K562 (cell line): ENCODE results near the gene EFNA5. TPM values are rescaled to one million over a fixed set of nuclear protein-coding genes. Genes with fewer than 3 reads are reported as not detected.

Source experiments
- ATAC-seq: fragments of 200-7000 bp; cut with Tn5 transposase; 3 replicates; pipeline ENCODE4 v1.9.1; 2020; ENCODE audit warnings: moderate library complexity
- BruUV-seq: library from RNA; stranded (reverse); fragments of 400-500 nt; replicated peaks from 2 replicates; lab custom pipeline; 2021; lab: Mats Ljungman, UMichigan
- CTCF ChIA-PET: fragments of 300-600 bp; formaldehyde crosslinking; extraction: SDS; loops from one replicate; lab custom pipeline; 2021; ENCODE audit warnings: low intra/inter-chr PET ratio; lab: Yijun Ruan, JAX
- POLR2A ChIA-PET: fragments of 300-600, 350-650 bp; sonication (Branson Sonifier 250); formaldehyde crosslinking; extraction: SDS; loops from one replicate; lab custom pipeline; 2021; ENCODE audit warnings: antibody characterized with exemption, inconsistent platforms; lab: Yijun Ruan, JAX
- DNase-seq, 4 experiments: peaks; one replicate each; pipeline versions ENCODE4 v3.0.0 to v3.0.0-alpha.2; 2011 to 2018; ENCODE audit warnings: low spot score in 3 of 4, mixed read lengths in 3 of 4; ENCODE audit errors: extremely low read depth in 1 of 4
- FAIRE-seq: peaks from 2 replicates; lab custom pipeline; 2011; peaks lifted over from hg19 to GRCh38; lab: Jason Lieb, UNC
- H2AFZ ChIP-seq: 2 replicates; pipeline ENCODE4 v1.6.0; 2011; ENCODE audit warnings: low read depth, low read length, control low read depth, inconsistent platforms
- H3K27ac ChIP-seq: fragments of 200-600 bp; 3 replicates; pipeline ENCODE4 v1.8.0; 2011; ENCODE audit warnings: low read depth, mild to moderate bottlenecking, control low read depth, inconsistent platforms, low read length, moderate library complexity, mixed read lengths; ENCODE audit errors: extremely low read depth
- H3K27me3 ChIP-seq, 2 experiments: fragments of 300-600 bp in 1 of 2; 2 replicates in 1 of 2; 3 replicates in 1 of 2; pipeline versions ENCODE4 v1.6.0 to v1.8.0; 2011; ENCODE audit warnings: inconsistent platforms in 2 of 2, low read length in 2 of 2, mild to moderate bottlenecking in 1 of 2, mixed read lengths in 1 of 2, moderate library complexity in 1 of 2; ENCODE audit not compliant: control insufficient read depth in 2 of 2, insufficient read depth in 2 of 2
- H3K36me3 ChIP-seq: fragments of 300-600 bp; 3 replicates; pipeline ENCODE4 v1.8.0; 2011; ENCODE audit warnings: mild to moderate bottlenecking, low read length, inconsistent platforms; ENCODE audit not compliant: control insufficient read depth, insufficient read depth
- H3K4me1 ChIP-seq, 2 experiments: fragments of 200-600 bp in 1 of 2; replicated peaks in 1 of 2; 2 replicates in 1 of 2; 3 replicates in 1 of 2; pipeline versions ENCODE4 v1.5.1 to v1.8.0; 2011; ENCODE audit warnings: inconsistent platforms in 2 of 2, low read length in 2 of 2, mild to moderate bottlenecking in 1 of 2, mixed read lengths in 1 of 2, moderate library complexity in 1 of 2; ENCODE audit not compliant: control insufficient read depth in 2 of 2, insufficient read depth in 2 of 2
- H3K4me2 ChIP-seq: 2 replicates; pipeline ENCODE4 v1.6.1; 2011; ENCODE audit warnings: low read length, control low read depth, inconsistent platforms, mixed read lengths; ENCODE audit not compliant: insufficient read depth
- H3K4me3 ChIP-seq: fragments of 200-600 bp; sonication (generic), shearing (Covaris generic); 2 replicates; pipeline ENCODE4 v1.5.1; 2016; ENCODE audit warnings: control low read depth, inconsistent platforms
- H3K79me2 ChIP-seq: fragments of 200-600 bp; 3 replicates; pipeline ENCODE4 v1.8.0; 2011; ENCODE audit warnings: low read length, inconsistent platforms; ENCODE audit not compliant: control insufficient read depth, insufficient read depth
- H3K9ac ChIP-seq, 2 experiments: 2 replicates each; pipeline versions ENCODE4 v1.6.0 to v1.6.1; 2011; ENCODE audit warnings: low read depth in 2 of 2, low read length in 2 of 2, control low read depth in 1 of 2, inconsistent platforms in 1 of 2, mild to moderate bottlenecking in 1 of 2, mixed read lengths in 1 of 2; ENCODE audit not compliant: insufficient read depth in 1 of 2
- H3K9me1 ChIP-seq: one replicate; pipeline ENCODE4 v1.6.0; 2011; ENCODE audit warnings: inconsistent platforms, mild to moderate bottlenecking, low read length, moderate library complexity; ENCODE audit not compliant: control insufficient read depth, insufficient read depth
- H3K9me3 ChIP-seq: replicated peaks from 2 replicates; pipeline ENCODE4 v1.5.1; 2011; ENCODE audit warnings: low read depth, low read length, inconsistent platforms; ENCODE audit not compliant: control insufficient read depth, insufficient read depth
- H4K20me1 ChIP-seq: replicated peaks from 2 replicates; pipeline ENCODE4 v1.6.1; 2011; ENCODE audit warnings: low read length, inconsistent platforms, mixed read lengths; ENCODE audit not compliant: control insufficient read depth, insufficient read depth
- ARID1B ChIP-seq: fragments of 450-650 bp; IDR thresholded peaks from 2 replicates; pipeline ENCODE4 v1.6.1; 2016; ENCODE audit warnings: antibody characterized with exemption, mild to moderate bottlenecking, inconsistent platforms
- ARID2 ChIP-seq: fragments of 450-650 bp; IDR thresholded peaks from 2 replicates; pipeline ENCODE4 v1.6.1; 2017; ENCODE audit warnings: antibody characterized with exemption, mild to moderate bottlenecking
- CHAMP1 ChIP-seq: fragments of 450-650 bp; IDR thresholded peaks from 2 replicates; pipeline ENCODE4 v1.6.1; 2016; ENCODE audit warnings: mild to moderate bottlenecking
- CTCFL ChIP-seq: IDR thresholded peaks from 2 replicates; pipeline ENCODE4 v1.6.1; 2011; ENCODE audit warnings: borderline replicate concordance, low read depth, mild to moderate bottlenecking, moderate library complexity, low read length; ENCODE audit not compliant: insufficient read depth, poor library complexity, severe bottlenecking
- ESRRB ChIP-seq: fragments of 250-450 bp; sonication (Bioruptor Pico); IDR thresholded peaks from 2 replicates; pipeline ENCODE4 v1.5.0; 2020; ENCODE audit warnings: mild to moderate bottlenecking, moderate library complexity, borderline replicate concordance
- FIP1L1 ChIP-seq: fragments of 200-400 bp; formaldehyde crosslinking; IDR thresholded peaks from 2 replicates; pipeline ENCODE4 v1.6.1; 2018; ENCODE audit warnings: mild to moderate bottlenecking, low read depth, low read length; ENCODE audit not compliant: poor library complexity, severe bottlenecking
- HES1 ChIP-seq: fragments of 450-650 bp; IDR thresholded peaks from 2 replicates; pipeline ENCODE4 v1.6.1; 2016; ENCODE audit warnings: low read depth, mild to moderate bottlenecking, moderate library complexity
- HSF4 ChIP-seq: fragments of 250-450 bp; sonication (Bioruptor Pico); IDR thresholded peaks from 2 replicates; pipeline ENCODE4 v2.1.2; 2022; ENCODE audit warnings: mild to moderate bottlenecking, moderate library complexity, borderline replicate concordance
- KAT8 ChIP-seq: fragments of 450-650 bp; IDR thresholded peaks from 2 replicates; pipeline ENCODE4 v1.6.1; 2016; ENCODE audit warnings: low read depth, mild to moderate bottlenecking
- MAZ ChIP-seq, 2 experiments: fragments of 450-650 bp in 1 of 2; sonication (generic) in 1 of 2; formaldehyde crosslinking; IDR thresholded peaks in 1 of 2; conservative IDR thresholded peaks in 1 of 2; 2 replicates each; pipeline versions ENCODE4 v1.4.0 to v1.5.0; 2020; ENCODE audit warnings: mild to moderate bottlenecking in 1 of 2, missing genetic modification reagents in 1 of 2
- NCOR1 ChIP-seq: fragments of 450-650 bp; IDR thresholded peaks from 2 replicates; pipeline ENCODE4 v1.6.1; 2016; ENCODE audit warnings: mild to moderate bottlenecking, moderate library complexity
- NFIC ChIP-seq: fragments of 450-650 bp; IDR thresholded peaks from 2 replicates; pipeline ENCODE4 v1.6.1; 2017; ENCODE audit warnings: mild to moderate bottlenecking, inconsistent platforms
- TAF15 ChIP-seq: fragments of 200-400 bp; formaldehyde crosslinking; IDR thresholded peaks from 2 replicates; pipeline ENCODE4 v1.6.1; 2017; ENCODE audit warnings: mild to moderate bottlenecking, low read depth, low read length, moderate library complexity
- ZNF146 ChIP-seq: IDR thresholded peaks from one replicate; pipeline ENCODE4 v1.6.1; 2018; ENCODE audit warnings: missing compliant biosample characterization; ENCODE audit not compliant: unreplicated experiment
- ZNF395 ChIP-seq: fragments of 200-800 bp; sonication (Bioruptor generic); IDR thresholded peaks from 2 replicates; pipeline ENCODE4 v1.6.1; 2017; ENCODE audit warnings: missing genetic modification characterization, missing compliant biosample characterization
- WGBS: fragments of 100-300 bp; shearing (Covaris generic); methylation state at CpG from one replicate; pipeline ENCODE4 v1.1.6; 2016; ENCODE audit warnings: low coverage, mixed read lengths; ENCODE audit not compliant: insufficient coverage; ENCODE audit errors: missing lambda C conversion rate; 5-methylcytosine and 5-hydroxymethylcytosine counted together
- in situ Hi-C: fragments of 300-500 bp; cut with MboI; formaldehyde crosslinking; loops from 4 replicates; pipeline ENCODE4 v1.15.0; 2018; ENCODE audit warnings: inconsistent platforms, mixed read lengths
- intact Hi-C: fragments of 100-400 bp; cut with micrococcal nuclease; formaldehyde crosslinking; loops from 2 replicates; pipeline ENCODE4 v1.14.2; 2022
- polyA plus RNA-seq, 8 experiments: library from polyadenylated mRNA; depleted of rRNA in 4 of 8; stranded (reverse) in 5 of 8; unstranded in 3 of 8; fragments of >200 nt; fragmentation: Nextera tagmentation in 2 of 8; fragmentation: Illumina TruSeq in 1 of 8; extraction: Ambion mirVana in 2 of 8; extraction: Trizol in 1 of 8; gene quantifications; 2 replicates each; pipeline versions ENCODE4 v1.2.1 to v1.2.3, GENCODE V29; 2011 to 2014; ENCODE audit warnings: inconsistent platforms in 1 of 8, missing spikeins in 1 of 8
- total RNA-seq, 7 experiments: library from RNA; depleted of rRNA in 6 of 7; stranded (reverse); fragments of >200 nt in 6 of 7; fragmentation: Illumina TruSeq in 2 of 7; extraction: Trizol in 2 of 7; gene quantifications; 2 replicates each; pipeline versions ENCODE4 v1.2.1 to v1.2.3, GENCODE V29; 2011 to 2021; ENCODE audit warnings: low replicate concordance in 1 of 7

The EFNA5 gene
- total and polyA plus RNA-seq, 9 of the 15 experiments (the other 6 are each of a cell fraction or from before 2014, with no cell fraction given): 0.20 TPM; not detected in 8

- BruUV-seq: no TSS peak
- H3K27ac ChIP-seq: no peak overlapping the region
- no peaks in the 10 kb centered on the region for H4K20me1 ChIP-seq
- POLR2A ChIA-PET: no interaction called here
- no peaks in the 10 kb centered on the region for H3K79me2 ChIP-seq
- no peaks in the 10 kb centered on the region for H3K36me3 ChIP-seq
- no peak overlapping the region for H3K4me3 ChIP-seq
- intact Hi-C loops: no loop called here
- 0 out of 2 replicates have a peak, but pooled peaks cover 2% of the 10 kb centered on the region for H3K9me3 ChIP-seq
- in situ Hi-C loops: no loop called here
- H3K4me1 ChIP-seq: no peaks in the 10 kb centered on the region
- H3K27me3 ChIP-seq: no peaks in the 10 kb centered on the region
- WGBS: 0% methylated on average over 6 of the region's 6 CpGs
- DNase-seq (no peak), FAIRE-seq (no peak), ATAC-seq (no peak)
- no peak overlapping the region for H3K4me2 ChIP-seq
- no peaks in the 10 kb centered on the region for H3K9me1 ChIP-seq
- CTCF ChIA-PET: no interaction called here
- H3K9ac ChIP-seq: no peak overlapping the region
- H2AFZ ChIP-seq: no peak overlapping the region
- TF ChIP-seq ZNF395 (no peak), ARID1B (no peak), KAT8 (no peak), HES1 (no peak), TAF15 (no peak), ZNF146 (no peak), CTCFL (no peak), MAZ (CRISPR knock-in tag; conservative IDR thresholded peaks at IDR 0.05 in 1 of 2, IDR thresholded peaks at IDR 0.05 in 1 of 2) (no peak), CHAMP1 (no peak), HSF4 (CRISPR knock-in tag) (no peak), ESRRB (CRISPR knock-in tag) (no peak), FIP1L1 (no peak), NCOR1 (no peak), NFIC (no peak), ARID2 (no peak)
Observed at GRCh38 chr5:107341376-107342084, 329.2 kb downstream of the EFNA5 start.
